ENCODE results near the gene PSMD2. TPM values are rescaled to one million over a fixed set of nuclear protein-coding genes. Genes with fewer than 3 reads are reported as not detected.

Gene PSMD2
- total and polyA plus RNA-seq, 4 donors: 77.5 to 213 (median 161) TPM

GRCh38 chr3:184343200-184343876, 44.3 kb downstream of the PSMD2 start:
- Histone ChIP-seq H3K9me3 (ENCODE audit: control insufficient read depth in 4 of 4, low read length in 3 of 4) (no peaks in the 10 kb centered on the region), H3K9ac (ENCODE audit: low read depth in 1 of 2, low read length in 2 of 2) (no peak overlapping the region), H3K4me3 (ENCODE audit: low read depth in 1 of 3, low read length in 3 of 3) (no peak overlapping the region), H3K27ac (ENCODE audit: low read depth in 1 of 2, low read length in 2 of 2) (no peak overlapping the region), H3K4me1 (ENCODE audit: control insufficient read depth in 4 of 4, insufficient read depth in 4 of 4, low read length in 3 of 4) (no peaks in the 10 kb centered on the region), H3K36me3 (ENCODE audit: control insufficient read depth in 4 of 4, insufficient read depth in 3 of 4, low read depth in 1 of 4, low read length in 3 of 4) (peaks cover 2 to 18% (median 5%) of the 10 kb centered on the region in 4 donors), H3K27me3 (ENCODE audit: control insufficient read depth in 4 of 4, insufficient read depth in 4 of 4, low read length in 3 of 4) (no peaks in the 10 kb centered on the region)
- no peak for TF ChIP-seq RAD21 (IDR thresholded peaks at IDR 0.05)
- no peak for TF ChIP-seq TAF1 (conservative IDR thresholded peaks at IDR 0.05)
- TF ChIP-seq JUND (IDR thresholded peaks at IDR 0.05): no peak
- TF ChIP-seq MAX (IDR thresholded peaks at IDR 0.05): no peak
- TF ChIP-seq ATF3 (IDR thresholded peaks at IDR 0.05): no peak
- no peak for TF ChIP-seq GABPA (IDR thresholded peaks at IDR 0.05 in 1 of 2, conservative IDR thresholded peaks at IDR 0.05 in 1 of 2)
- no peak for TF ChIP-seq RXRA (IDR thresholded peaks at IDR 0.05)
- no peak for TF ChIP-seq EGR1 (IDR thresholded peaks at IDR 0.05; ENCODE audit: low read depth in 2 of 2)
- TF ChIP-seq YY1 (IDR thresholded peaks at IDR 0.05): no peak
- TF ChIP-seq REST (IDR thresholded peaks at IDR 0.05): no peak
- TF ChIP-seq ZBTB33 (IDR thresholded peaks at IDR 0.05): no peak
- no peak for TF ChIP-seq CTCF (IDR thresholded peaks at IDR 0.05; ENCODE audit: low read depth, low read length, missing input control)
- no peak for TF ChIP-seq NR2F2 (IDR thresholded peaks at IDR 0.05)
- no peak for TF ChIP-seq HNF4A (conservative IDR thresholded peaks at IDR 0.05)
- no peak for TF ChIP-seq FOXA1 (IDR thresholded peaks at IDR 0.05)
- TF ChIP-seq FOXA2 (IDR thresholded peaks at IDR 0.05): no peak
- TF ChIP-seq SP1 (IDR thresholded peaks at IDR 0.05): no peak
- no peak for TF ChIP-seq HNF4G (IDR thresholded peaks at IDR 0.05)
- 90% methylated on average over 5 of the region's 5 CpGs for WGBS
- no peak for DNase-seq (ENCODE audit: low spot score)
